CD14-positive monocyte (primary cell): ENCODE measurements around the gene PMEPA1. TPM values are rescaled to one million over a fixed set of nuclear protein-coding genes. Genes with fewer than 3 reads are reported as not detected.

Experiments
- DNase-seq, 3 donors: peaks; one replicate each; pipeline ENCODE4 v3.0.0-alpha.2; 2011 to 2022
- H2AFZ ChIP-seq: 2 replicates; pipeline ENCODE4 v1.6.0; 2012; ENCODE audit warnings: mild to moderate bottlenecking, low read depth, low read length, inconsistent platforms; ENCODE audit not compliant: insufficient read depth, poor library complexity, severe bottlenecking
- H3K27ac ChIP-seq, 2 donors: 1 replicate in 1 of 2; 2 replicates in 1 of 2; pipeline ENCODE4 v1.5.1; 2012 to 2013; ENCODE audit warnings: low read length in 2 of 2, control low read depth in 1 of 2, inconsistent platforms in 1 of 2, low read depth in 1 of 2, mild to moderate bottlenecking in 1 of 2
- H3K27me3 ChIP-seq, 2 donors: one replicate each; pipeline versions ENCODE4 v1.6.0 to v1.6.1; 2011 to 2013; ENCODE audit warnings: low read length in 2 of 2; ENCODE audit not compliant: control insufficient read depth in 2 of 2, insufficient read depth in 2 of 2
- H3K36me3 ChIP-seq, 2 donors: replicated peaks in 1 of 2; 1 replicate in 1 of 2; 2 replicates in 1 of 2; pipeline versions ENCODE4 v1.5.1 to v1.6.1; 2012 to 2013; ENCODE audit warnings: low read length in 2 of 2, control low read depth in 1 of 2, inconsistent platforms in 1 of 2, mild to moderate bottlenecking in 1 of 2; ENCODE audit not compliant: insufficient read depth in 2 of 2, control insufficient read depth in 1 of 2
- H3K4me1 ChIP-seq, 2 donors: 1 replicate in 1 of 2; 2 replicates in 1 of 2; pipeline versions ENCODE4 v1.5.1 to v1.6.1; 2012 to 2013; ENCODE audit warnings: low read length in 2 of 2, control low read depth in 1 of 2, inconsistent platforms in 1 of 2, mild to moderate bottlenecking in 1 of 2, moderate library complexity in 1 of 2; ENCODE audit not compliant: insufficient read depth in 2 of 2, control insufficient read depth in 1 of 2
- H3K4me2 ChIP-seq: replicated peaks from 2 replicates; pipeline ENCODE3; 2012; ENCODE audit warnings: low read length, moderate library complexity, mild to moderate bottlenecking; ENCODE audit not compliant: poor library complexity, severe bottlenecking; ENCODE audit errors: extremely low read depth
- H3K4me3 ChIP-seq, 3 experiments: fragments of 200-600 bp in 1 of 3; sonication (generic) in 1 of 3; replicated peaks in 1 of 3; 1 replicate in 2 of 3; 2 replicates in 1 of 3; pipeline ENCODE4 v1.5.1; 2011 to 2013; ENCODE audit warnings: low read length in 3 of 3, mild to moderate bottlenecking in 3 of 3, control low read depth in 2 of 3, low read depth in 2 of 3, inconsistent platforms in 1 of 3, moderate library complexity in 1 of 3
- H3K79me2 ChIP-seq: 2 replicates; pipeline ENCODE4 v1.6.0; 2012; ENCODE audit warnings: mild to moderate bottlenecking, control low read depth, inconsistent platforms, low read length, moderate library complexity; ENCODE audit not compliant: insufficient read depth
- H3K9ac ChIP-seq: 2 replicates; pipeline ENCODE4 v1.6.0; 2017; ENCODE audit warnings: low read length, mild to moderate bottlenecking; ENCODE audit not compliant: insufficient read depth, poor library complexity, severe bottlenecking
- H3K9me3 ChIP-seq, 2 donors: replicated peaks in 1 of 2; 1 replicate in 1 of 2; 2 replicates in 1 of 2; pipeline versions ENCODE4 v1.5.1 to v1.6.1; 2012 to 2013; ENCODE audit warnings: low read length in 2 of 2, control low read depth in 1 of 2; ENCODE audit not compliant: control insufficient read depth in 1 of 2, insufficient read depth in 1 of 2
- H4K20me1 ChIP-seq: 2 replicates; pipeline ENCODE4 v1.6.0; 2012; ENCODE audit warnings: mild to moderate bottlenecking, low read length, control low read depth, moderate library complexity; ENCODE audit not compliant: insufficient read depth
- H3K27ac Mint-ChIP-seq, 7 donors: one replicate each; pipeline ENCODE4 v1.8.0; 2020; ENCODE audit warnings: mild to moderate bottlenecking in 7 of 7, mixed read lengths in 7 of 7, moderate library complexity in 6 of 7, inconsistent platforms in 2 of 7
- H3K27me3 Mint-ChIP-seq, 3 donors: one replicate each; pipeline ENCODE4 v1.8.0; 2021 to 2022; ENCODE audit warnings: low read depth in 3 of 3, mild to moderate bottlenecking in 3 of 3, mixed read lengths in 3 of 3, moderate library complexity in 3 of 3, inconsistent platforms in 1 of 3
- H3K36me3 Mint-ChIP-seq, 2 donors: one replicate each; pipeline ENCODE4 v1.8.0; 2020; ENCODE audit warnings: mixed read lengths in 2 of 2, inconsistent platforms in 1 of 2, mild to moderate bottlenecking in 1 of 2
- H3K4me1 Mint-ChIP-seq: one replicate; pipeline ENCODE4 v1.8.0; 2020; ENCODE audit warnings: mild to moderate bottlenecking, mixed read lengths
- H3K4me3 Mint-ChIP-seq, 2 donors: one replicate each; pipeline ENCODE4 v1.8.0; 2020; ENCODE audit warnings: mild to moderate bottlenecking in 2 of 2, mixed read lengths in 2 of 2, moderate library complexity in 1 of 2
- H3K9me3 Mint-ChIP-seq, 7 donors: one replicate each; pipeline ENCODE4 v1.8.0; 2020 to 2022; ENCODE audit warnings: mixed read lengths in 7 of 7, mild to moderate bottlenecking in 6 of 7, moderate library complexity in 6 of 7, inconsistent platforms in 2 of 7
- WGBS: methylation state at CpG from one replicate; pipeline ENCODE4 v1.1.5; 2013; ENCODE audit warnings: missing lambda C conversion rate; ENCODE audit not compliant: insufficient coverage; 5-methylcytosine and 5-hydroxymethylcytosine counted together
- intact Hi-C, 2 donors: fragments of 100-400 bp; cut with micrococcal nuclease; formaldehyde crosslinking; loops; one replicate each; pipeline versions ENCODE4 v1.15.0 to v1.15.1; 2023
- polyA plus RNA-seq, 3 donors: library from polyadenylated mRNA; depleted of rRNA in 1 of 3; unstranded in 2 of 3; stranded (reverse) in 1 of 3; fragments of 300-500 nt in 2 of 3; fragments of >200 nt in 1 of 3; fragmentation: Illumina TruSeq in 2 of 3; gene quantifications; 1 replicate in 2 of 3; 2 replicates in 1 of 3; pipeline ENCODE4 v1.2.3, GENCODE V29; 2012 to 2021
- TF ChIP-seq, protein P1 (sequence below): fragments of 200-600 bp; IDR thresholded peaks from one replicate; pipeline ENCODE4 v1.8.0; 2022; ENCODE audit warnings: antibody characterized with exemption, mild to moderate bottlenecking

PMEPA1 gene
- polyA plus RNA-seq, 3 donors: 0.12 to 0.73 (median 0.59) TPM

- no peak for DNase-seq
- peaks cover 4 to 43% of the 10 kb centered on the region in 2 donors for H3K36me3 Mint-ChIP-seq
- H3K27ac ChIP-seq: no peak overlapping the region
- intact Hi-C loops: no loop called here
- peaks cover 0 to 5% (median 0%) of the 10 kb centered on the region in 7 donors for H3K9me3 Mint-ChIP-seq
- H4K20me1 ChIP-seq: no peaks in the 10 kb centered on the region
- no peak overlapping the region for H3K4me3 ChIP-seq
- H3K4me3 Mint-ChIP-seq: no peak overlapping the region
- H3K27me3 ChIP-seq: no peaks in the 10 kb centered on the region
- no peak overlapping the region for H3K27ac Mint-ChIP-seq
- no peaks in the 10 kb centered on the region for H3K79me2 ChIP-seq
- peaks cover 0 to 11% of the 10 kb centered on the region in 2 donors for H3K36me3 ChIP-seq
- WGBS: 97% methylated on average over 4 of the region's 7 CpGs
- no peak overlapping the region for H3K4me2 ChIP-seq
- H3K9ac ChIP-seq: no peak overlapping the region
- peaks cover 4% of the 10 kb centered on the region for H3K4me1 Mint-ChIP-seq
- H3K27me3 Mint-ChIP-seq: peaks cover 6 to 23% (median 7%) of the 10 kb centered on the region in 3 donors
- H3K4me1 ChIP-seq: no peaks in the 10 kb centered on the region
- H2AFZ ChIP-seq: no peak overlapping the region
- TF ChIP-seq, protein P1, sequence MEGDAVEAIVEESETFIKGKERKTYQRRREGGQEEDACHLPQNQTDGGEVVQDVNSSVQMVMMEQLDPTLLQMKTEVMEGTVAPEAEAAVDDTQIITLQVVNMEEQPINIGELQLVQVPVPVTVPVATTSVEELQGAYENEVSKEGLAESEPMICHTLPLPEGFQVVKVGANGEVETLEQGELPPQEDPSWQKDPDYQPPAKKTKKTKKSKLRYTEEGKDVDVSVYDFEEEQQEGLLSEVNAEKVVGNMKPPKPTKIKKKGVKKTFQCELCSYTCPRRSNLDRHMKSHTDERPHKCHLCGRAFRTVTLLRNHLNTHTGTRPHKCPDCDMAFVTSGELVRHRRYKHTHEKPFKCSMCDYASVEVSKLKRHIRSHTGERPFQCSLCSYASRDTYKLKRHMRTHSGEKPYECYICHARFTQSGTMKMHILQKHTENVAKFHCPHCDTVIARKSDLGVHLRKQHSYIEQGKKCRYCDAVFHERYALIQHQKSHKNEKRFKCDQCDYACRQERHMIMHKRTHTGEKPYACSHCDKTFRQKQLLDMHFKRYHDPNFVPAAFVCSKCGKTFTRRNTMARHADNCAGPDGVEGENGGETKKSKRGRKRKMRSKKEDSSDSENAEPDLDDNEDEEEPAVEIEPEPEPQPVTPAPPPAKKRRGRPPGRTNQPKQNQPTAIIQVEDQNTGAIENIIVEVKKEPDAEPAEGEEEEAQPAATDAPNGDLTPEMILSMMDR: no peak
- no peaks in the 10 kb centered on the region for H3K9me3 ChIP-seq
These were observed 101.3 kb downstream of the PMEPA1 start for GRCh38 chr20:57608516-57608915.

GRCh38 chr20:57605878-57606277, 103.9 kb downstream of the PMEPA1 start:
- Histone ChIP-seq H2AFZ (no peak overlapping the region), H3K9ac (no peak overlapping the region), H4K20me1 (no peaks in the 10 kb centered on the region), H3K27me3 (no peaks in the 10 kb centered on the region), H3K4me2 (no peak overlapping the region), H3K27ac (no peak overlapping the region), H3K9me3 (no peaks in the 10 kb centered on the region), H3K36me3 (peaks cover 0 to 5% of the 10 kb centered on the region in 2 donors), H3K79me2 (no peaks in the 10 kb centered on the region), H3K4me3 (no peak overlapping the region), H3K4me1 (no peaks in the 10 kb centered on the region)
- 67% methylated on average over 1 of the region's 5 CpGs for WGBS
- H3K36me3 Mint-ChIP-seq: peaks cover 2 to 33% of the 10 kb centered on the region in 2 donors
- H3K27me3 Mint-ChIP-seq: peaks cover 10 to 31% (median 10%) of the 10 kb centered on the region in 3 donors
- DNase-seq: no peak
- intact Hi-C loops: no loop called here
- no peak overlapping the region for H3K4me3 Mint-ChIP-seq
- H3K9me3 Mint-ChIP-seq: peaks cover 1 to 3% (median 2%) of the 10 kb centered on the region in 7 donors
- peaks cover 4% of the 10 kb centered on the region for H3K4me1 Mint-ChIP-seq
- TF ChIP-seq, protein P1: no peak
- no peak overlapping the region for H3K27ac Mint-ChIP-seq
